GM04503 (cell line): Measurements from ENCODE around the gene LIMCH1.
"Not testable (repeated sequence)": the region's sequence is repeated elsewhere in the genome, so short reads cannot be mapped to it uniquely, and the experiment has no call there.

Source experiments
- DNase-seq: peaks from one replicate; pipeline ENCODE4 v3.0.0-alpha.2; 2012; ENCODE audit warnings: low read depth

Gene LIMCH1

DNA sequence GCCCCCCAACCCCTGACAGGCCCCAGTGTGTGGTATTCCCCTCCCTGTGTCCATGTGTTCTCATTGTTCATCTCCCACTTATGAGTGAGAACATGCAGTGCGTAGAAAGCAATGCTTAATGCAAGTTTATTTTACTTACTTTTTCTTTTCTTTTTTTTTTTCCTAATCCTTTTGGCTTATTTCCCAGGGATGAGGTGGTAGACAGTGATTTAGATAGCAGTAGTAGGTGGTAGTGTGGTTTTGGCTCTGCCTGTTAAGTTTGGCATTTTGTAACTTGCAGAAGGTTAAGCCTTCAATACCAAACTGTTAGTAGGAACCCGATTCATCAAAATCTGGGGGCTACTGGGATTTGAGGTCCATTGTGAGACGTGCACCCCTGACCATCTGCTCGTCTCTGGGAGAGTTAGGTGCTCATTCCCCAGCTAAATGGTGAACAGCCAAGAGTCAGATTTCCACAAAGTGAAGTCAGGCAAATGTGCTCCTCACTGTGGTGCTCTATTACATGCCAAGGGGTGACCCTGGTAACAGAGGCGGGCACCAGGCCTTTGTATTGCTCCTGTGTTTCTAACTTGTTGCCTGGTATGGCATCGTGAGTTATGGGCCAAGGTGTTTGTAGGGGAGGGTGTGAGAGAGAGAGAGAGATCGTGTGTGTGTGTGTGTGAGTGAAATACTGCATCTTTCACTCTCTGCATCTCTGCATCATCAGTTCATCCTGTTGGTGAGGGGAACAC, 140.3 kb downstream of the LIMCH1 start:
- no peak for DNase-seq

DNA sequence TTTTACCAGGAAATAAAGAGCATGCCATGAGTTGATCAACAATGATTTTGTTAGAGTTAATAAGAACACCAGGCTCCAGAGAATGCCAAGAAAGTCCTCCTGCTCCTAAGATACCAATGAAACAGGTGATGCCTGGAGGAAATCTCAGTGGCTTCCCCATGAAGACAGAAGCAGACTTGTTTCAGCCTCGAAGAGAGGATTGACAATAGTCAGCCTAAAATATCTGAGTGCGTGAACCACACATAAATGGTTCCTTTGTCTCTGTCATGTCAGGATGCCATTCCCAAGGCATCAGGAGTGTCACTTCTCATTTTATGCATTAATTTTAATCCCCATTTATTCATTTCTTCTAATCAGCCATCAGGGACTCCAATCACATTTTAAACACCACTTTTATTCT, 141.0 kb downstream of the LIMCH1 start:
- DNase-seq, result no peak

DNA sequence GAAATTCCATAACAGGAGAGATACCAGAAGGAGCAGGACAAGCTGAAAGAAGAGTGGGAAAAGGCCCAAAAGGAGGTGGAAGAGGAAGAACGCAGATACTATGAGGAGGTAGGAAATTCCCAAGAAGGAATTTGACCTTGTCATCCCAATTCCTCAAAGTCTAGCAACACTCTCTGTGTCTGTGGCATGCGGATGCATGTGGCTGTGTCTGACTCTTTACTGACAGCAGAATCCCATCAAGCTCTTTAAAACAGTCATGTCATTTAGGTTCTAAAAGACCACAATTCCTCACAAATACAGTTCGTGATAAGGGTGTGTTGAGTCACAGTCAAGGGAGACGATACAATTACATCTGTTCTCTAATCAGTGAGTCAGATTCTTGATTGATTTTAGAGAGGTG, 142.0 kb downstream of the LIMCH1 start:
- DNase-seq, result no peak

DNA sequence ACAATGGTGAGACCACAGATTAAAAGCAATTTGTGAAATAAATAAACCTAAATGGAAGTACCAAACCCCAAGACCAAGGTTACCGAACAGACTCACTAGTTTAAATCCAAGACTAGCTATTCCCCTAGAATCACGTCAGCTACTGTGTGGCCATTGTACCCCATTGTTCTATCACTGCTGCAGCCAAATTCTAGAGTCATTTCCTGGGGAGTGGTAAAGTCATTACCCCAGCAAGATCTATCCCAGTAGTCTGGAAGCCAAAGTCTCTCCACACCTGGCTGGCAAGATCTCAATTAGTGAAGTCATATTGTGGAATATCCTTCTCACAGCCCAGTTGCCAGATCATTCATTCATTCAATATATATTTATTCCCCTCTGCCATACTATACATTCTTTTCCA, 143.1 kb downstream of the LIMCH1 start:
- DNase-seq, result no peak

DNA sequence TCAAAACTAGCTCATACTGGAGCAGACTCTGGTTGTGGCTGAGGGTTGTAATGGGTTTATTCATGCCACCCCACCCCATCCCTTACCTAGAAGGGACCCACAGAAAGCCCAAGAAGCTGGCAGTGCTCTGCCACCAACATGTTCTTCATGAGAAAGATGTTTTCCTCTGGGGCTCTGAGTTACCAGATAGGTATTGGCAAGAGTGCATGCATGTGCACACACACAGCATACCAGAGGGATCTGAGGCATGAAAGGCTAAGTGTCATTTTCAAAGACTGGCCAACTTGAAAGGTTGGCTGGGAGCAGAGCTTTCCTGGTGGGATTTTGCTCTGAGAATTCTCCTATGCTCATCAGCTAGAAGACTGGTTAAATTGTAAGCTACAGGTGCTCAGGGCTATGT, 145.4 kb downstream of the LIMCH1 start:
- DNase-seq, result no peak

DNA sequence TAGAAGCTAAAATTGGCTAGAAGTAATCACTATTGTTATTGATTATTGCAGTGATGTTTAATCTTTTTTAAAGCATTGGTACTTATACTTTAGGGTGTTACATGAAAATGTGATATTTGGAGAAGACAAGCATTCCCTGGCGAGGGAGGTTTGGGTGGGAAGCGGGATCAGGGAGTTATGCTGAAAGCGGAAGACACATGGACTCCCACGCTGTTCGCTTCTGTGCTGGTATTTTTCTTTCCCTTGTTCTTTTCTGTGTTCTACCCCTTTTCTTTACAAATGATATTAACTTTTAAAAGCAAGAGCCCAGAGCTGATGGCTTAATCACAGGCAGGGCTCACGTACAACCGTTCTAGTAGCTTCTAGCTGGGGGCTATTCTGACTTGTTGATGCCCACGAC, 148.9 kb downstream of the LIMCH1 start:
- DNase-seq, result no peak

DNA sequence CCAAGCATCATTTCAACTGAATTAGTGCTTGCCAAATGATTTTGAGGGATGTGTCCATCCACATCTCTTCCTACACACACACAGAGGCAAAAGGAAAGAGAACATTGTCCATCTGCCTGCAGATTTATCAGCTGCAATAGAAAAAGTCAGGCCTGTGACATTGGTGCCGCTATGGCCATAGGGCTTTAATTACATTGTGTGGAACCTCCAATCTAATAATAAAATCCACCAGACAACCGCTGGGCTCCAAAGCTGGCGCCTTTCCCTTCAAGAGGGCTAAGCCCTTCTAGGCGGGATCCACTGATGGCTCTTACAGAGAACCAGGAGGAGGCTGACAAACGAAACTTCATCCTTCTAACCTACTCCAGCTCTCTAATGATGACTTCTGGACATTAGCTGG, 150.0 kb downstream of the LIMCH1 start:
- DNase-seq, result no peak

DNA sequence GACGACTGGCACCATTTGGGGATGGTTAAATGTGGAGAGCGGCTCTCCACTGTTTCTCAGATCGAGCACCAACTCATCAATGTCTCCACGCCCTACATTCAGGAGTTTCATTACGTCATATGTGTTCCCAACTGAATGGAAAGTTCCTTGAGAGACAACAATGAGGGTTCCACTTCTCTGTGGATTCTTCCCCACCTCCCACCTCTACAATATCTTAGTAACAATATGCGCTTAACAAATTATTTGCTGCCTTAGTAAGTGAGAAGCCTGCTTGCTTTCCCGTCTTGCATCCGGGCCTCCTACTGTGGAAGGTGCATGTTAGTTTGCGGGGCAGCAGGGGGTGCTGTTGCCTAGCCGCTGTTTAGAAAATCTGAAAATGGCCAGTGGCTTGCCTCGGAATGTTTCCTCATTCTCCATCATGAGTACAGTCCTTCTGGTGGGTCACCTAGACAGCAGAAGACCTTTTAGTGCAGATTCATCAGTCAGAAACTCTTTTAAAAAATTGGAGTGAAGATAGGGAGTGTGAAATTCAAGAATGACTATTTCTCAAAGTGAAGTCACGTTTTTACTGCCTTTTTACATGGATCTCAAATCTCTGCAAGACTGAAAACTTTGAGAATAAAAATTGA, 154.9 kb downstream of the LIMCH1 start:
- no peak for DNase-seq

DNA sequence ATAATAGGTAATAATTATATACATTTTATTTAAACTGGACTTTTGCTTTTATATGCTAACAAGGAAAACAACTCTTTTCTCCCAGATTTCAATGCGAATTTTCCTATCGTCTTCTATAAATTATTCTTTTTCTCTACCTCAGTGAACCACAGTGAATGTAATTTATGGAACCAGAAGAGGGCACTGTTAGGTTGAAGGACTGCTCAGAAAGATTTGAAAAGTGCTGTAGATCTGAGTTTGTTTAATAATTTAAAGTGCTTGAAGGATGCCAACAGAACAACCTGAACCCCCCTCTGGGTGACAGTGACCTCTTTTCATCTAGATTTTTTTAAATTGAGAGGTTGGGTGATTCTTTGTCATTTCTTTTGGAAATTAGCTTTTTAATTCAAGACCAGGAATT, 155.7 kb downstream of the LIMCH1 start:
- no peak for DNase-seq

DNA sequence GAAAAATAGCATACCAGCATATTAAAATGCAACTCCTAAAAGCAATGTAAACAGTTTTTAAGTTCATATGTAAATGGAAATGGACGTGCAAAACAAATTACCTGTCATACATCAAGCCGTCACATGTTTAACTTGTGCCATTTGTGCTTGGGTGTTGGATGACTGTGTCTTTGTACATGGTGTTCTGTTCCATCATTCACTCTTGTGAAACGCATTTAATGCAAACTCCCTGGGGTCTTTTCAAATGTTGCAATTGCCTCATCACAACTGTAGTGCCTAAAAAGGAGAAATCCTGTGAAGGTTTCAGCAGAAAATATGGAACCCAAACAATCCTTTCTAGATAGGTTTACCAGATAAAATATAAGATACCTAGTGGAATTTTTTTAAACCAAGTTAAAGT, 158.2 kb downstream of the LIMCH1 start:
- no peak for DNase-seq

DNA sequence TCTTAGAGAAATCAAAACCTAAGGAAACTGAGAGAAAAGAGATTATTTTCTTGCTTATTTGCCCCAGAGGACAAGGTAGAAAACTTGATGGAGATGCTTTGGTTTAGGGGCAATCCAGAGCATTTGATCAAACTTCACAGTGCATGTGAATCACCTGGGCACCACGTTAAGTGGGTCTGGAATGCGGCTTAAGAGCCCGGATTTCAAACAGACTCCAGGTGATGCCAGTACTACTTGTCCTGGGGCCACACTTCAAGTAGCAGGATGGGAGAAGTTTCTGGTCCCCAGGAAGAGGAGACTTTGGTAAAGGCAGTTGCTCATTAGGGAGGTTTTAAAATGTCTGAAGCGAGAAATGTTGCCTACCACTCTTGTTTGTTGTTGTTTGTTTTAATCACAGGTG, 158.8 kb downstream of the LIMCH1 start:
- no peak for DNase-seq

DNA sequence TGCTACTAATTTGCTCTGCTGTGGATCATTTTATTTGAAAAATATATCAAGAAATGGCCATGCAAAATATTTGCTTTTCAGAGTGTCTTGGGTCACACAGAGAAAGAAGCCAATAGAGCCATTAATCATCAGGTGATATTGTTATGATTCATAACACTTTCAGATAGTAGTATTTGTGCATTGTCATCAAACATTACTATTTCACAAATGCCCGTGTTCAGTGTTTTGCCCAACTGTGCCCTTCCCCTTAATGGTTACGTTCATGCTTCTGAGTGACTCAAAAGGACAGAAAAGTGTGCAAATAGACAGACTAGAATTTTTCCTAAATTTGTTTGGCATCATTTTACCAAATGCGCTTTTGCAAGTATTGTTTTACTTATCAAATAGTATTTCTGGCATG, 164.0 kb downstream of the LIMCH1 start:
- no peak for DNase-seq

DNA sequence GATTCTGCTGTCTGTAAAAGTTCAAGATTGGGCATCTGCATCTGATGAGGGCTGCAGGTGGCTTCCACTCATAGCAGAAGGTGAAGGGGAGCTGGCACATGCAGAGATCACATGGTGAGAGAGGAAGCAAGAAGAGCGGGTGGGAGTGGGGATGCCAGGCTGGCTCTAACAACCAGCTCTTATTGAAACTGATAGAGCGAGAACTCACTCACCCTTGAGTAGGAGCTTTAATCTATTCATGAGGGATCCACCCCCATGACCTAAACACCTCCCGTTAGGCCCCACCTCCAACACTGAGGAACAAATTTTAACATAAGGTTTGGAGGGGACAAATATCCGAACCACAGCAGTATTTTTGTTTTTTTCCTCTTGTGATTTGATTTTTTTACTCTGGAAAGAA, 164.8 kb downstream of the LIMCH1 start:
- DNase-seq, result no peak

DNA sequence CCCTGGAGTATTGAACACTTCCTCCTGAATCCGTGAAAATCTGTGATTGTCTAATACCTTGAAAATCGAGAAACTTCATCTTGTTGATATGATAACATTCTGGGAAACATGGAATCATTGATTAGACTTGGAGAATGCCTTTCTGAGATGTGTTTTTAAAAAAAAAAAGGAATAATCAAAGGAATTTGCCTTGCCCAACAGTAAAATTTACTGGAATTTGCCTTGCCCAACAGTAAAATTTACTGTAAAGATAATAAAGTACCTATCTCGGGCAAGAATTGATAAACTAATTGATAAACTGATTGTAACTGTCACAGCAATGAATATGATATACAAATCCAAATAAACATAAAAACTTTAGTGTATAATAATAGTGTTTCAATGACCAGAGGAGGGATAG, 165.8 kb downstream of the LIMCH1 start:
- no peak for DNase-seq

DNA sequence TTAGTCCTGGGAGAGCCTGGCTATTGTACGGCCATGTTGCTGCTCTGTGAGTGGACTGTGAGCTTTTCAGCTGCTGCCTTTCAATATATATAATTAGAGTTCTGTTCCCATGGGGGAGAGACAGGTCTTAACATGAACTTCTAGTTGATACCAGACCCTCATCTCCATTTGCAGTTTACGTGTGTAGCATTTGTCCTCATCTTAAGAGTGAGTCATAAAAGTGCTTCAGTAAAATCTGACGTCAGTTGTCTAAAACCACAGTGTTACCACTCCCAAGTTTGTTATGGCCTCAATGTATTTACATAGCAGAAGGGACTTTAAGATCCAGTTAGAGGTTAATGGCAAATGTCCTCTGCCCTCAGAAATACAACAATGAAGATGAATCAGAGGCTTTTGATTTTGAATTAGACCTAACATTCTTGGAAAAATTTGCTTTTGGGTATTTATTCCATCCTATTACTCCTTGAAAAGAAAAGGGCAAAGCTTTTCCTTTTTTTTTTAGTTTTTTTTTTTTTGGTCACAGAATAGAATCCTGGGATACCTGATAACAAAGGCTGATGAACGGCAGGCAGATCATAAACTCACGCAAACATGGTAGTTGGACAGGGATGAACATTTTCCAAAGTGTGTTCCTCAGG, 172.0 kb downstream of the LIMCH1 start:
- DNase-seq, result no peak

DNA sequence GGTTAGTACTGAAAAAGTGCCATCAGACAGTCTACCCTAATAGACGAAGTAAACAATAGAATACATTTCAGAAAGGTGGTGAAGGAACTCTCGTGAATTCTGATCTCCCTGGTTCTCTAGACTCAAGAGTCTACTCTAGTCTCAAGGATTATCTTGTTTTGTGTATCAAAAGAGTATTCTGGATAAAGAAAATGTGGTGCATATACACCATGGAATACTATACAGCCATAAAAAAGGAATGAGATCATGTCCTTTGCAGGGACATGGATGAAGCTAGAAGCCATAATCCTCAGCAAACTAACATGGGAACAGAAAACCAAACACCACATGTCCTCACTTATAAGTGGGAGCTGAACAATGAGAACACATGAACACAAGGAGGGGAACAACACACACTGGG, 173.7 kb downstream of the LIMCH1 start:
- not testable (repeated sequence) for DNase-seq

DNA sequence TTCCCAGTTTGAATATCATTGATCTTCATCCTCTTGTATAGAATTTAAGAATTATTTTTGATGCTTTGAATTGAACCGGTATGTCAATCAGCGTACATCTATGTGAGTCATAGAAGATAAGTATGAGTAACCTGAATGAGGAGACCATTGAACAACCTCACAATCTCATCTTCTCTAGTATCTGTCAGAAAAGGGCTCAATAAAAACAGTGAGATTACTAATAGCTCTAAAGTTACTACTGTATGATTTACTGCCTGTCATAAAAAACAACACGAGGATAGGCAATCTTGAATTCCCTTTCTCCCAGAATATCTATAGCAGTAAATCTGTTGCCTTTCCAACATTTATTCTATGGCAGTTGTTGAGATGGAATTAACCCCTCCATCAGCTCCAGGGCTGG, 174.5 kb downstream of the LIMCH1 start:
- DNase-seq, result no peak

DNA sequence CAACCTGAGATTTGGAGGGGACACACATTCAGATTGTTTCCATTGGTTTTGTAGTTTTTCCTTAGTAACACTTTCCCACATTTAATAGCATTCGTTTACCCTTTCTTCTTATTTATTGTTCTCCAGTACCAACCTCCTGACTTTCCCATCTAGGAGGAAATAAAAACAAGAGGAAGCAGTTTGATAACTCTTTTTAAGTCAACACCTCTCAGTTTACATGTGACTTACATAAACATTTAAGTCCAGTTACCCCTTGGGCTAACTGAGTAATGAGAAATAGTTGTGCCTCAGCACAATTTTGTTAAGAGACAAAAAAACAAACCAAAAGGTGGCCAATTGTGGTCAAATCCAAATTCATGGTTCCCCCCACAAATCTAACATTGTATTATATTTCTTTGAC, 175.8 kb downstream of the LIMCH1 start:
- no peak for DNase-seq

DNA sequence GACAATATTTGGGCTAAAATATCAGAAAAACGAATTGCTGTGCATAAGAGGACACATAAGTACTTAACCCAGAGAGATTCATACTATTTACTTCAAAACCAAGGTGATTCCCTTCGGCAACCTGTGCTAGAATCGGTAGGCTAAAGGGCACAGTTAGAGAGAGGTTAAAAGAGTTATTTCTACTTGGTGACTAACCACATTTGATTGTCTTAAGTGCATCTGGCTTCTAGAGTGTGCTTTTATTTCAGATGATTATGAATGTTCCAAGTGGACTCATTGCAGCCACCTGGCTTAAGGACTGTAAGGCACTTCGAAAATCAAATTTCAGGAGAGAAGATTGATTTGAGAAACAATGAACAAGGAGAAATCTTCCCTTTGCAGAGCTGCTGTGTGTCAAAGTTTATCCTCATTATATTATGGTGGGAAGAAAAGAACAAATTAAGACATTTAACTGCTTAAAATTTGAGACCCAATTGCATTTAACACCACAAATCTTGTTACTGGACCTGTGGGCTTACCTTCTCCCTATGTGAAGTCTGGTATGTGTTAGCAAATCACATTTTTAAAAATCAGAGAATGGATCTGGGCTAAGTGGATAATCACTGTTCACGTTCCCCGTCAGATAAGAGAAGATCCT, 176.5 kb downstream of the LIMCH1 start:
- DNase-seq, result no peak

DNA sequence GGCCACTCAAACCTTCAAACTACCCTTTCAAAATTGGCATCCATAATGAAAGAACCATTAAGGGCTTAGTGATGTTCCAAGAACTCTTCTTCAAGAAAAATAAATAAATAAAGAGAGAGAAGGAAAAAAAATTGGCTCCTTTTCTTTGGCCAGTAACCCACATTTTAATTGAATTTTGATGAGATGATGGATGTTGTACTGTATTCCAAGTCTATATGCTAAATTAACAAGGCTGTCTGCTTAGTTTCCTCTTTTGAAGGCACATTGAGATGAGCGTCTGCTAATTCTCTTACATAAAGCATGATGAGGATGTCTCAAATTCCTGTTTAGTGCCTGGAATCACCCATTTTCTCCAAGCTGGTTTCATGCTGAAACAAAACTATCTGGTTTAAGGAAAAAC, 177.2 kb downstream of the LIMCH1 start:
- DNase-seq, result no peak

DNA sequence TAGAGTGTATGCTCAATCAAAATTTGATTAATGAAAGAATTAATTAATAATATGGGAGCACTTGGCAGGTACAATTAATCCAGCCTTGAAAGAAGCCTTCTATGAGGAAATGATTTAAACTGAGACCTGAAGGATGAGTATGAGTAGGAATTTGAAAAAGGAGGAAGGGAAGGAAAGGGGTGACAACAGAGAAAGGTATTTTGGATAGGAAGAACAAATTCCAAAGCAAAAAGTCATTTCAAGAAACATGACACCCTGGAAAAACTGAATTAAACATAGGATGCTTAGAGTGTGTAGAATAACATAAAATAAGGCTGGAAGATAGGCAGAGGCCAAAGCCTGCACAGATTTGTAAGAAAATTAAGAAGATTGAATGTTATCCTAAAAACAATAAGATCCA, 180.9 kb downstream of the LIMCH1 start:
- DNase-seq, result peak; percentile 4

DNA sequence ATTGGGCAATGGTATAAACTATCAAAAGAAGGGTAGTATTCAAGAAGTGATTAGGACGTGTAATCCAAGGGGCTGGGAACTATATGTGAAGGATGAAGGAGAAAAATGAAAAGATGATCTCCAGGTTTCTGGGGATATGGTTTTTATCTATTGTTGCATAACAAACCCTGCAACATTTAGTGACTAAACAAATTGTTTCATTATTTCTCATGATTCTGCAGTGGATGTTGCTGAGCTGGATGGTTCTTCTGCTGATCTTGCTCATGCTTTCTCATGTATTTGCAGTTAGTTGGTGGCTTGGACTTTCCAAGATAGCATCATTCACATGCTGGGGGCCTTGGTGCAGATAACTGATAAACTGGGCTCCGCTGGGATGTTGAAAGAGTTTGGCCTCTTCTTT, 181.5 kb downstream of the LIMCH1 start:
- DNase-seq, result peak; percentile 5

DNA sequence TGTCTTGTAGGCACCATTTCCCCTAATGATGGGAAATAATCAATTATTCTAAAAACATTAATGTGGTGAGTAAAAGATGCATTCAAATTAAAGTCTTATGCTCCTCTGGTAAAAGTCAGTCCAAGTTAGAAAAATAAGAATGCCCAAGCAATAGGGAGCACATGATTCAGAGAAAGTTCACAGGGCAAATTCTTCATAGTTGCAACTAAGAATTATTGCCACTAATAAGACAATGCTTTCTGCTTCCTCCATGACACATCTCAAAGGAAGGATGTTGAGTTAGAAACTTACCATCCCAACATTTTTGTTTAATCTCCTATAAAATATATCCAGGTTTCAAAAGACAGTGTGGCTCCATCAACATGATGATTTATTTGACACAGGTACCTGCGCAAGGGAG, 184.2 kb downstream of the LIMCH1 start:
- peak; percentile 3 for DNase-seq
